Anterior cingulate cortex (tissue), 58 donors: ENCODE measurements around the gene ITGAE.

Experiments
- DNase-seq, 58 donors: peaks; one replicate each; lab custom pipeline; 2025; lab: John Stamatoyannopoulos, UW

The ITGAE gene

GRCh38 chr17:3681057-3681456 lies 119.9 kb downstream of the ITGAE start:
- no peak for DNase-seq

DNA sequence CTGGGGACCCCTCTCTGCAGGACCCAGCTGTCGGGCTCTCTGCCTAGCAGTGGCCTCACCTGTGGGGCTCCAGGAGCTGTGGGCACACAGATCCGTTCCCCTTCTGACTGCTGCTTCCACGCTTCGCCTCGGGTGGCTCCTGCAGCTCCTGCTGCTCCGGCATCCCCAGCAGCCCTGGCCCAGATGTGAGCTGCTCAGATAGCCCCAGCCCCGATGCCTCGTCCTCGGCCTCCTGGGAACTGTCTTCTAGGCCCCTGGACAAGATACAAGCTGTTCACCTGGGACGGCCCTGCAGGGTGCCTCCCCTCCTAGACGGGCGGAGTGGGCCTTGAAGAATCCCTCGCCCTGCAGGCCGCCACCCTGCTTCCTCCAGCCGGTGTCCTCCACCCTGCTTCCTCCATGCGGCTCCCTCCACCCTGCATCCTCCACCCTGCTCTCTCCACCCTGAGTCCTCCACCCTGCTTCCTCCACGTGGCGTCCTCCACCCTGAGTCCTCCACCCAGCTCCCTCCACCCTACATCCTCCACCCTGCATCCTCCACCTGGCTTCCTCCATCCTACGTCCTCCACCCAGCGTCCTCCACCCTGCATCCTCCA lies 121.4 kb downstream of the ITGAE start:
- no peak for DNase-seq

DNA sequence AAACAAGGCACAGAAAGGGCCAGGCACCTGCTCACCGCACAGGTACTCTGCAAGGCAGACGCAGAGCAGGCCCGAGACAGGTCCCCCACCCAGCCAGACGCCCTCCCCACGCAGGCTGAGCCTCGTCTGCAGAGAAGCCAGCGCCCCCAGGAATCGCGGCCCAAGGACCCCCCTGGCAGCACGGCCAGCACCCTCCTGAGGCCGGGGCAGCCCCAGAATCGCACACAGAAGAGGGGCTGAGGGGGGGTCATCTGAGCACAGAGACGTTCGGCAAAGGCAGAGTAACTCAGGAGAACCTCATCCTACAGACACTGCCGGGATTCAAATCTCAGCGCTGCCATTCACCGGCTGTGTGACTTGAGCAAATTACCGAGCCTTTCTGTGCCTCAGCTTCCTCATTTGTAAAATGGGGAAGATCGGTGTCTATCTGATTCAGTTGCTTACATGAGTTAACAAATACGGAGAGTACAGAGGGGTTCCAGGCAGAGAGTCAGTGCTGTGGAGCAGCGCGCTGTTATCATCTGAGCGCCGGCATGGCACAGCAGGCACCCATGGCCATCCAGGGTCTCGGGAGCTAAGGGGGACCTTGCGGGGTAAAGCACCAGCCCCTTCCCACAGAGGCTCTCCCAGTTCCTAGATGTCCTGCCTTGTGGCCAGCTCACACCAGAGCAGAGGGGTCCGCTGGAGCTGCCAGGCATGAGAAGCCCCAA lies 122.0 kb downstream of the ITGAE start:
- DNase-seq, result no peak

DNA sequence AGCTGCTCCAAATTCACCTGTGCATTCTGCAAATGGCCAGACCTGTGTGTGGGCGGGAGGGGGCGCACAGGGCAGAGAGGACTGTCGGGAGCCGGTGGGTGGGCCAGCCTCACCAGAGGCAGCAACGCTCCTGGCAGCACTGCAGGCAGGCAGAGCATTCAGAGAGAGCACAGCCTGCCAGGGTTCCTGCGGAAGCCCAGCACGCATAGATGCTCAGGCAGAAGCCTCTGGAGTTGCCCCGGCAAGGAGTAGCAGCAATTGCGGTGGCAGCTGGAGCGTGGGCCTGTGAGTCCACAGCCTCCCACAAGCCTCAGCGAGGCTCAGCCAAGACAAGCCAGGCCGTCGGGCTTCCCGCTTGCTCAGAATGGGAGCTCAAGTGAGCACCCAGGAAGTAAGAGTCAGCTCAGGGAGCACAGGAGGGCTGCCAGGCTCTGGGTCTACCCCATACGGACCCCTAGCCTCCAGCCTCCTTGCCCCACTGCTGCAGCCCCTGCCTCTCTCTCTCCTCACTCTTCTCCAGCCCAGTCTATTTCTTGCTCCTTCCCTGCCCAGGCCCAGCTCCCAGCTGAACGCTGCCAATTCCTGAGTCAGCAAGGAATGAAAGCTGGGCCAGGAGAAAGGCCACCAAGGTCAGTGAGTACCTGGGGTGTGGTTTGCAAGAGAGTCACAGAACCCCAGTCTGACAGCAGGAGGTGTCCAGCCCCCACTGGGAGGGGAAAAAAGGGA lies 122.7 kb downstream of the ITGAE start:
- DNase-seq, result peak in 35 of 58 donors; percentile 12 to 85 (median 51)

GRCh38 chr17:3675886-3676285 lies 125.1 kb downstream of the ITGAE start:
- no peak for DNase-seq

DNA sequence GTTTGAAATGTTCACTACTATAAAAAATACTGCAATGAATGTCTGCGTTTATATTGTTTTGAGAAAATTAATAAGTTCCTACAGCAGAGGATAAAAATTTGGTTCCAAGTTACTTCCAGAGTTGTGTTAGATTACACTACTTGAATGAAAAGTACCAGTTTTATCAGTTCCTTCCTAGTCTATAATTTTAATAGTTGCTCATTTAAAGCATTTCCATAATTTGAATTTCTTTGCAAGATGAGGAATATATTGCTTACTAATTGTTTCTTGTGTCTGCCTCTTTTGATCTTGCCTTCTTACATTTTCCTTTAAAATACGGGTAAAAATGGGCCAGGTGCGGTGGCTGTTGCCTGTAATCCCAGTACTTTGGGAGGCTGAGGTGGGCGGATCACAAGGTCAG lies 128.4 kb downstream of the ITGAE start:
- DNase-seq, result no peak

GRCh38 chr17:3669548-3669947 lies 131.4 kb downstream of the ITGAE start:
- DNase-seq, result no peak

GRCh38 chr17:3669085-3669347 lies 132.0 kb downstream of the ITGAE start:
- peak in 1 of 58 donors; percentile 53 for DNase-seq

DNA sequence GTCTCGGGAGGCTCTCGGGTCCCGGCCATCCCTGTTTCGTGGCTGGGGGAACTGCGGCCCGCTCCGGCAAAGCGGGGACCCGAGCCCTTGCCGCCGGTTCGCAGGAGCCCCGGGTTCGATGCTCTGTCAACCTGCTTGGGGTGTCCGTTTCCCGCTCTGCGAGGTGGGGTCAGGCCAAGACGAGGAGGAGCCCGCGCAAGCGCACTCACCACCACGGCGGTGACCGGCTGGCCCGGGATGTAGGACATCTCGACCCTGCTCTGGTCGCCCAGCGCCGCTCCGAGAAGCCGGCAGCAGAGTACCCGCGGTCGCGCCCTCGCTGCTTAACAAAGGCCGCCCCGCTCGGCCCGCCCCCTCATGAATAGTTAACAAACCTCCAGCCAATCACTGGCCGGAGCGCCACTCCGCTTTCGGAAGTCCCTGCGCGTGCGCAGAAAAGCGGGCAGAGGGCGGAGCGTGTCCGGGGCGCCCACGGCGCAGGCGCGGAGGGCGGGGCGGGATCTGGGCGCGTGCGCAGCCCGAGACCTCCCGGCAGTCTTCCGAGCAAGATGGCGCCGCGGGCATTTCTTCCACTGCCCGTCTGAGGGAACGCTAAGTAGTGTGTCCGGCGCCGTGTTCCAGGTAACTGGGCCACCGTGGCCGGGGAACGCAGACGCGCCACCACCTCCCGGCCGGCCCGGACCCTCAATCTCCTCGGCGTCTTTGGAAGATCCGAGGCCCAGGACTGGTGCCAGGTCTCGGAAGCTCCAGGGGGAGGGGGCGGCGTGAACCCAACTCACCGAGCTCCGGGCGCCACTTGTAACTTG lies 132.5 kb downstream of the ITGAE start, which contains the start of the genes EMC6 and TAX1BP3:
Gene EMC6 (plus strand): TSS at position 534 of the 806 bp plus-strand sequence. CDS start 335 bp downstream, outside the sequence.
Gene TAX1BP3 (minus strand): TSS at position 300 of the 806 bp plus-strand sequence. CDS start 52 bp downstream, at position 248.
- peak; percentile 89 to 100 (median 98) for DNase-seq

GRCh38 chr17:3667366-3668278 lies 133.4 kb downstream of the ITGAE start:
- DNase-seq, result peak in 37 of 58 donors; percentile 29 to 84 (median 71)

DNA sequence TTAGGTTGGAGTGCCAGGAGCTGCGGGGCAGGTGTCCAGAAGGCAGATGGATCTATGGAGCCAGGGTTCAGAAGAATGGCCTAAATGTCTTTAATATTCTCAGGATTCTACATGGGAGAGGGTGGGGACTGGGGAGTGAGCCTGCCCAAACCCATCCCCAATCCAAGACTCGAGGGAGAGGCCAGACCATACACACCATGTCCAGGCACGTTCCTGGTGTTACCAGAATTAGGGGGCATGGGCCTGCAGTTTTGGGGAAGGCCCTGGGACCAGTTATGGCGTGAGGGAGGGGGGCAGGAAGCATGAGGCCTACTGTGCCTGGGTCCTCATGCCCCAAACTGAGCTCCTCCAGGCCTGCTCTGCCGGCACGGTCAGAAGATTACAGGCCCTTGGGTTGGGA lies 134.5 kb downstream of the ITGAE start:
- no peak for DNase-seq

- DNase-seq, result peak in 41 of 58 donors; percentile 4 to 67 (median 40)
Measured at GRCh38 chr17:3665834-3666233, 135.2 kb downstream of the ITGAE start.
